ENCODE results near the gene NEMP2. TPM values are rescaled to one million over a fixed set of nuclear protein-coding genes. Genes with fewer than 3 reads are reported as not detected.

Gene NEMP2
- total and polyA plus RNA-seq, 2 of the 8 experiments (the other 6 are each of a cell fraction or from before 2014, with no cell fraction given), result 3.1 to 5.3 TPM

DNA sequence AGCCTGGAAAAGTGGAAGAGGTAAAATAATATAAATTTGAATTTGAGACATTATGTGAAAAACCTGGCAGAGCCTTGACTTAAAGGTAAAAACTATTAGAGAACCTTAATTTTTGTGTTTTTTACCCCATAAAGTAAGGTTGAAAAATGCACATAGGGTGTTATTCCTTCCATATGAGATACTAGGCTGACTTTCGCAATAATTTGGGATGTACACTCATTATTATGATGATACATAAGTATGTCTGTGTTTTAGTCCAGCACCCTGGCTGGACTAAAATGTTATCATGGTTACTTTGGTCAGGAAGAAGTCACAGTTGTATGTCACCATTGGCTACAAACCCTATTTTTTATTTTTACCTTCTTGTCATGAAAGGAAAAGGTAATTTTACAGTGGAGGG is 19.8 kb downstream of the NEMP2 start:
- Histone ChIP-seq H2BK20ac (ENCODE audit: low read length) (no peak overlapping the region), H3K4me2 (ENCODE audit: insufficient read depth in 1 of 2, low read depth in 2 of 2, low read length in 2 of 2) (no peak overlapping the region), H3K4me3 (ENCODE audit: extremely low read depth in 1 of 4, insufficient read depth in 2 of 4, low read depth in 3 of 4, low read length in 4 of 4) (no peak overlapping the region), H3K27ac (ENCODE audit: low read depth, low read length) (no peak overlapping the region), H3K9me3 (ENCODE audit: insufficient read depth in 2 of 2, low read depth in 1 of 2, low read length in 1 of 2) (no peaks in the 10 kb centered on the region), H3K23ac (ENCODE audit: insufficient read length) (no peak overlapping the region), H2BK5ac (ENCODE audit: low read depth, low read length) (no peak overlapping the region), H3K4ac (replicated peaks; ENCODE audit: insufficient read length, low read depth, low read length) (no peak overlapping the region), H3K18ac (ENCODE audit: extremely low read depth, low read length) (no peak overlapping the region), H4K20me1 (replicated peaks in 1 of 2; ENCODE audit: control insufficient read depth in 1 of 2, insufficient read depth in 2 of 2, low read length in 2 of 2) (no peaks in the 10 kb centered on the region), H4K91ac (replicated peaks; ENCODE audit: insufficient read length, low read length) (no peak overlapping the region), H3K14ac (ENCODE audit: insufficient read length) (no peak overlapping the region), H3K23me2 (ENCODE audit: low read depth, low read length) (no peaks in the 10 kb centered on the region), H3K4me1 (replicated peaks in 1 of 4; ENCODE audit: control insufficient read depth in 3 of 4, insufficient read depth in 4 of 4, low read length in 3 of 4) (no peaks in the 10 kb centered on the region), H2BK15ac (ENCODE audit: low read length) (no peak overlapping the region), H3K9ac (replicated peaks in 1 of 4; ENCODE audit: extremely low read depth in 1 of 4, low read depth in 3 of 4, low read length in 3 of 4) (no peak overlapping the region), H2BK120ac (replicated peaks; ENCODE audit: low read depth, low read length) (no peak overlapping the region), H4K8ac (ENCODE audit: extremely low read depth, insufficient read depth, low read length) (no peak overlapping the region), H3K36me3 (ENCODE audit: control insufficient read depth in 2 of 4, insufficient read depth in 4 of 4, low read length in 3 of 4) (no peaks in the 10 kb centered on the region), H3K56ac (replicated peaks; ENCODE audit: insufficient read length, low read depth, low read length) (no peak overlapping the region), H2BK12ac (ENCODE audit: low read depth, low read length) (no peak overlapping the region), H2AFZ (ENCODE audit: low read length) (no peak overlapping the region), H3K79me2 (ENCODE audit: control insufficient read depth in 1 of 2, insufficient read depth in 2 of 2, low read length in 2 of 2) (no peaks in the 10 kb centered on the region), H4K5ac (ENCODE audit: insufficient read length, low read depth, low read length) (no peak overlapping the region), H3K27me3 (replicated peaks in 1 of 4; ENCODE audit: control insufficient read depth in 3 of 4, extremely low read depth in 1 of 4, insufficient read depth in 3 of 4, low read length in 3 of 4) (no peaks in the 10 kb centered on the region), H3K79me1 (ENCODE audit: low read depth, low read length) (no peaks in the 10 kb centered on the region), H2AK5ac (ENCODE audit: low read depth, low read length) (no peak overlapping the region)
- FAIRE-seq (no peak), DNase-seq (ENCODE audit: low read depth in 1 of 2, low spot score in 2 of 2) (no peak)
- 91% methylated on average over 1 of the region's 1 CpG; no CpG with 5 or more reads in 1 of the 2 experiments for WGBS, 2 experiments (ENCODE audit: extremely low coverage in 1 of 2, insufficient coverage in 1 of 2, insufficient read length in 1 of 2, insufficient replicate concordance in 2 of 2, low coverage in 1 of 2, low lambda C conversion rate in 2 of 2, missing lambda C conversion rate in 1 of 2)
- ChIA-PET CTCF (ENCODE audit: partially characterized antibody) (interaction anchor here (0.6 kb wide), 1 partner anchor 141 kb away, joined by 4 read pairs; no protein-coding TSS in a partner anchor), POLR2A (ENCODE audit: partially characterized antibody) (interaction anchor here (1.5 kb wide), 1 partner anchor 10 kb away, joined by 3 read pairs; no protein-coding TSS in a partner anchor)
- no peak for TF ChIP-seq NANOG (IDR thresholded peaks at IDR 0.05; ENCODE audit: insufficient read depth, low read depth, low read length, poor library complexity, severe bottlenecking)
- no peak for TF ChIP-seq FOSL1 (IDR thresholded peaks at IDR 0.05; ENCODE audit: insufficient read depth, low read depth, low read length)
- no peak for TF ChIP-seq TBP (IDR thresholded peaks at IDR 0.05; ENCODE audit: low read depth, low read length)
- no peak for TF ChIP-seq CTBP2 (IDR thresholded peaks at IDR 0.05; ENCODE audit: borderline replicate concordance, insufficient read depth, insufficient read length, low read length)
- no peak for TF ChIP-seq HDAC6 (IDR thresholded peaks at IDR 0.05; ENCODE audit: low read depth, low read length)

Data from H1 (cell line).